Liver (tissue), 3 donors: Measurements from ENCODE around the gene RLIM.

Experiments
- CTCF ChIP-seq: fragments of 150-350 bp; IDR thresholded peaks from 2 replicates; pipeline ENCODE4 v1.5.1; 2017; ENCODE audit warnings: improper control_type of control experiment, low read depth, low read length; ENCODE audit not compliant: missing input control
- FOXA1 ChIP-seq: IDR thresholded peaks from 2 replicates; pipeline ENCODE4 v1.6.1; 2016; ENCODE audit warnings: antibody characterized with exemption
- NR2F2 ChIP-seq: IDR thresholded peaks from 2 replicates; pipeline ENCODE4 v1.6.1; 2016; ENCODE audit warnings: antibody characterized with exemption
- TF ChIP-seq, protein P1 (sequence below): IDR thresholded peaks from 2 replicates; pipeline ENCODE4 v1.6.1; 2016; ENCODE audit warnings: antibody characterized with exemption
- donor health status: healthy.
- donor health status: healthy.

GRCh38 chrX:74585766-74586165, 28.7 kb downstream of the RLIM start:
- TF ChIP-seq CTCF (no peak), FOXA1 (no peak), NR2F2 (no peak)
- TF ChIP-seq, protein P1, sequence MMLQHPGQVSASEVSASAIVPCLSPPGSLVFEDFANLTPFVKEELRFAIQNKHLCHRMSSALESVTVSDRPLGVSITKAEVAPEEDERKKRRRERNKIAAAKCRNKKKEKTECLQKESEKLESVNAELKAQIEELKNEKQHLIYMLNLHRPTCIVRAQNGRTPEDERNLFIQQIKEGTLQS: no peak
